ENCODE measurements around the gene TSPAN5. TPM values are rescaled to one million over a fixed set of nuclear protein-coding genes. Genes with fewer than 3 reads are reported as not detected.
A peak's percentile ranks its signal among the peaks of the same experiment; 100 is the strongest.
"Not testable (repeated sequence)": the region's sequence is repeated elsewhere in the genome, so short reads cannot be mapped to it uniquely, and the experiment has no call there.

The TSPAN5 gene
- total RNA-seq (2014; rRNA removed; shearing (Covaris generic)): 27.7 and 32.9 TPM in 2 replicates
- 52.6 and 62.6 TPM in 2 replicates for polyA plus RNA-seq (2015; cell fraction: cytosol; rRNA removed)
- polyA plus RNA-seq (2015; cell fraction: nucleus; rRNA removed): 48.6 and 52.4 TPM in 2 replicates

DNA sequence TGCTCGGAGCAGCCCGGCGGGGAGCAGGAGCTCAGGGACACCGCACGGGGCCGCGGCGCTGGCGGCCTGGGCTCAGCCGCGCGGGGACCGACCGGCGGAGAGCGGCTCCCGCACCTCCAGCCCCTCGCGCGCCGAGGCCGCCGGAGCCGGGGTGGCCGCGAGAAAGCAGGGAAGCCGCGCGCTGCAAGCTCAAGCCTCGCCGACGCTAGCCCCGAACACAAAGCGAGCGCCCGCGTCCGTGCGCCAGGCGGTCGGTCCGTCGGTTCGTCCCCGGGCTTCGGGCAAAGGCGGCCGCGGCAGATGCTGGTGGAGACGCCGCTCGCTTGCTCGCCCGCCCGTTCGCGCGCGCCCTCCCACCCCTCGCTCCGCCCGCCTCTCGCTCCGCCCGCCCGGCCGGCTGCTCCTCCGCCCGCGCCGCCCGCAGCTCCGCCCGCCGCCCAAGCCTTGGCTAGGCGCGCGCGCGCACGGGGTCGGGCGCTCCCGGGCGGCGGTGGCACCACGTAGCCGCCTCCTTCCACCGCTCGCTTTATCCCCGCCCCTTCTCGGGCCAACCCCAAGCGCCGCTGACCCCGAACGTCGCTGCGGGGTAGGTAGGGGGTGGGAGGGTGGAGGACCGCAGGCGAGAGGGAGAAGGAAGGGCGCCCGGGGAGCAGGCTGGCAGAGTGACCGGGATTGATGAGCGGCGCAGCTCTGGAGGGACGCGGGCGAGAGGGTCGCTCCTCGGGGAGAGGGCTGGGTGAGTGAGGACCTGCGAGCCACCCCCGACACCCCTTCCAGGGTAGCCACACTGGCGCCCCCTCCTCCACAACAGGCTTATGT, at the start of gene TSPAN5:
Gene TSPAN5, minus strand, starts transcription at position 325 of the 819 bp plus-strand sequence.
- DNase-seq (ENCODE audit: low read depth): peak; percentile 79

GRCh38 chr4:98706935-98707334, 48.5 kb upstream of the TSPAN5 start:
- no peak for DNase-seq (ENCODE audit: low read depth)

DNA sequence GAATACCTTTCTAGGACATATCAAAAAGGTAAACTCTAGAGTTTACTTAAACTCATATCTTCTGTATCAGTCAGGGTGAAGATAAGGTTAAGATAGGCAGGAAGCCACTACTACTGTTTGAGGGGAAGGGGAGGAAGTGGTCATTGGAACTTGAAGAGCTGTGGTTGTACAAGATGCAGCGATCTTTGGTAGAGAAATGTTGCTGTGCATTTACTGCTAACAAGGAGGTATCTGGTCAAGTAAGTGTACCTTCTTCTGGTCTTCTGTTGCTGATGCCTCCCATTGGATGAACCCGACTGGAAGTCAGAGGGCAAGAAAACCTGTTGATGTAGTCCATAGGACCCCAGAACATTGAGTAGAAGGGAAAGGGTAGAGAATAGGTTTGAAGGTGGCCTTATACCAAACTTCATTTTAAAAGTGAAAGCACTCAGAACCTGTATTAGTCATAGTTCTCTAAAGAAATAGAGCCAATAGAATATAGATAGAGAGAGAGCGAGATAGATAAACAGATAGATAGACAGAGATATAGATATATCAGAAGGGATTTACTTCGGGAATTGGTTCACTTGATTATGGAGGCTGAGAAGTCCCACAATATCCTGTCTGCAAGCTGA, 47.9 kb upstream of the TSPAN5 start:
- DNase-seq (ENCODE audit: low read depth): no peak

DNA sequence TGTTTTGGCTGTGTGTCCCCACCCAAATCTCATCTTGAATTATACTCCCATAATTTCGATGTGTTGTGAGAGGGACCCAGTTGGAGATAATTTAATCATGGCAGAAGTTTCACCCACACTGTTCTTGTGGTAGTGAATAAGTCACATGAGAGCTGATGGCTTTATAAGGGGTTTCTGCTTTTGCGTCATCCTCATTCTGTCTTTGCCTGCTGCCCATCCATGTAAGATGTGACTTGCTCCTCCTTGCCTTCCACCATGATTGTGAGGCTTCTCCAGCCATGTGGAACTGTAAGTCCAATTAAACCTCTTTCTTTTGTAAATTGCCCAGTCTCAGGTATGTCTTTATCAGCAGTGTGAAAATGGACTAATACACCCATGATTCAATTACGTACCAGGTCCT, 47.2 kb upstream of the TSPAN5 start:
- DNase-seq (ENCODE audit: low read depth): not testable (repeated sequence)

DNA sequence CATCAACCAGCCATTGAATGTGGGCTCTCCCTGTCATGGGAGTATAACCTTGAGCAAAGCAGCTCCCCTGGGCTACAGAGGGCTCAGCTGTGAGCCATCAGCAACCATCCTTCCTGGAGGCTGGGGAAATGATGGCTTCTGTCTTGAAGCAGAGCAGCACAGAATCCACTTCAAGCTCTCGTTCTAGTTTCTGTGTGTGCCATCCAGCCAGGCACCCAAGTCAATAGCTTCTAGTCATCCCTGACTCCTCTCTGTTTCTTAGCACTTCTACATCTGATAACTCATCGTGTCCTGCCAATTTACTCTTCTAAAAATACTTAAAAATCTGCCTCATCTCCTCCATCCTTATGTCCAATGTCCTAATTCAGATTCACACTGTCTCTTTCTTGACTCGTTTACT, 42.2 kb upstream of the TSPAN5 start:
- DNase-seq (ENCODE audit: low read depth): no peak

GRCh38 chr4:98694076-98694475, 35.7 kb upstream of the TSPAN5 start:
- no peak for DNase-seq (ENCODE audit: low read depth)

- no peak for DNase-seq (ENCODE audit: low read depth)
These were observed 34.0 kb upstream of the TSPAN5 start for GRCh38 chr4:98692411-98692810.

- DNase-seq (ENCODE audit: low read depth): no peak
These were observed 33.2 kb upstream of the TSPAN5 start for GRCh38 chr4:98691588-98691987.

DNA sequence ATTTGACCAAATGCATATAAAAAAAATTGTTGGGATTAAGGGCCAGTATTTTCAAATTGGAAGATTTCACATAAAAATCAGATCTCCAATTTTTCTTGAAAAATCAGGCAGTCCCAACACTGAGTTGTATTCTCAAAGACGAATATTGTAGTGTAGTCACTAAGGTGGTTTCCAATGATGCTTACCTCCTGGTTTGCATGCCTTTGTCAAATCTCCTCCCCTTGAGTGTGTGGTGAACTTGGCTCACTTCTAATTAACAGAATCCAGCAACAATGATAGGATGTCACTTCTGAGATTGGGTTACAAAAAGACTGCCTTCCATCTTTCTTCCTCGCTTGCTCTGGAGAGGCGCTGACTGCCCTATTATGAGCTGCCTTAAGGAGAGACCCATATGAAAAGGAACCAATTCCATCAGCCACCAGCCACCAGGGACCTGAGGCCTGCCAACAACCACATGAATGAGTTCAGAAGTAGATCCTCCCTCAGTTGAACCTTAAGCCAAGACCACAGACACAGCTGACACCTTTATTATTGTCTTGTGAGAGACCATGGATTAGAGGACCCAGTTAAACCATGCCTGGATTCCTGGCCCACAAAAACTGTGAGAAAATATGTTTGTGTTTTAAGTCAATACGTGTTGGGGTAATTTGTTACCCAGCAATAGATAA, 31.2 kb upstream of the TSPAN5 start:
- no peak for DNase-seq (ENCODE audit: low read depth)

DNA sequence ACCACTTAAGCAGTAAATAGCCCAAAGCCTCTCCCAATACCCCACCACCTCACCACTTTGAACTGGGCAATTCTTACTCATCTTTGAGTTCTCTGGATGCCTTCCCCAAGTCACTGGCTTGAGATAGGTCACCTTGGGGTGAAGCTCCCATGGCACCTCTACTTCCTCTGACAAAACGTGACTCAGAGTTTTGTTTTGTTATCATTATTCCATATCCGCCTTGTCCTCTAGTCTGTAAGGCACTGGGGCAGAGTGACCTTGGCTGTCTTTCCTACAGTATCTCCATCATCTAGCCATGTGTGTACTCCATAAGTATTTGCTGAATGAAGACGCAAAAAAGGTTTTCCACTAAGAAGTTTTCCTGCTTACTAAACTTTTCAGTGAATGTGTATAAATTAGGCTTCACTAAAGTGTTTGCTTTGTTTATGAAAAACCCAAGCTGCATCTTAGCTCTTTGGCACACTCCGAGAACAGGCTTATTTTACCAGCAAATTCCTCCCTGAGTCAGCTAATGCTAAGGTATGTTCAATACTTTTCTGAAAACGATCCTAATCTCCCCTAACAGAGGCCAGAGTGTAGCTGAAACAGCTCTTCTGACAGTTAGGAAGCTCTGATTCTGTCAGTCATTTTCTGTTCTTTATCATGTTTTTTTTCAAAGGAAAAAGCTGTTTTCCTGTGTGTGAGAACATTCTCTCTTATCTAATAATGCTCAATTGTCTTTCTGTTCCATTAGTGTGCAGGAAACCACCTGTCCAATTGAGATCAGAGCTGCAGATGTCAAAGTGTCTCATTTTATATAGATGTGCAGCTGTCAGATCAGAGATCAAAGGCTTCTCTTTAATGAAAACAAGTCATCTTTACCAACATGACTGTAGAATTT, 30.2 kb upstream of the TSPAN5 start:
- peak; percentile 96 for DNase-seq (ENCODE audit: low read depth)

DNA sequence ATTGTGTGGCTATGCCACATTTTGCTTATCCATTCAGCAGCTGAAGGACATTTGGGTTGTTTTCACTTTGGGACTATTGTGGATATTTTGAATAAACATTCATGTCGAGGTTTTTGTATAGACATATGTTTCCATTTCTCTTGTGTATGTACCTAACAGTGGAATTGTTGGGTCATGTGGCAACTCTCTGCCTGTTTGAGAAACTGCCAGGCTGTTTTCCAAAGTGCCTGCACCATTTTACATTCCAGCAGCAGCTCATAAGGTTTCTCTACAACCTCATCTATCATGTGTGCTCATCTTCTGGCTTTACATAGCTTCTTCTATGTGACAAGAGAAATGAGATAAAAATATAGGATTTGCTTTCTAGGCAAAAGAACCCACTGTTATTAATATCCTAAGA, 29.5 kb upstream of the TSPAN5 start:
- DNase-seq (ENCODE audit: low read depth): peak; percentile 8

DNA sequence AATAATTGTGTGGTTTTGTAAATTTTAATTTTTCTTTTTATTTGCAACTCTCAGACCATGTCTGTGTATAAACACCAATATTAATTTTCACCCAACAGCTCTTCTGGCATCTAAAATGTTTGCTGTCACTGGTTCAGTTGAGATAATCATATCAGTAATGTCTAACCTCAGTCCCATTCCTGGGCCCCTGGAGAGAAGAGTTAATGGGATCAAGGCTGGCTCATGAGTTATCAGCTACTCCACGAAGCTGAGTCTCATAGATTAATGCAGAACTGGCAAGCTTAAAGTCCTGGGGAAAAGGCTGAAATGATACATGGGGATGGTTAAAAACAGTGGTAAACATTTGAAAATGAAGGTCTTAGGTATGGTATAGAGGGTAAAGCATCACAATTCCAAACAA, 28.4 kb upstream of the TSPAN5 start:
- DNase-seq (ENCODE audit: low read depth): no peak

DNA sequence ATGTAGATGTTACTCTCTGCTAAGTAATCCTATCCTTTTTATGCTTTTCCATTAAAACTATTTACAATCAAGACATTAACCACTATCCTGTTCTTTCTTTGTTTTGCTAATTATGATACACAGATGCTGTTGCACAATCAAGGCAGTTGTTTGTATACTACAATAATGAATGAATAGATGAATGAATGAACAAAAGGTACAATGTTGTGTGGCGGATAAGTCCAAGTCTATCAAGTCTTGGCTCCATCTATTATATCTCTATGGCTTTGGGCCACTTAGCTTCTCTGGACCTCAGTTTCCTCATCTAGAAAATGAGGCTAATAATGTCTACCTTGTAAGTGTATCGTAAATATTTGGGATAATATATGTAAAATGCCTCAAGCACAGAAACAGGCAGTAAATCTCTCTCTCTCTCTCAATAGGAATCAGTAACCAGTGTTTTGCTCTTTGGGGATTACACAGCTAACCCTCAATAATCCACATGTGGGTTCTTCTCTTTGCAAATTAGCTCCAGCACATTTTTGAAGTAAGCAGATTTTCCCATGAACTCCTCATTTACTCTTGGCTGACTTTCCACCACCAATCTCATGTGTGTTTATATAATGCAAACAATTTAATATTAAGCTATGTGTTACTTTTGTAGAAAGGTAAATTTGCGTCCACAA, 27.8 kb upstream of the TSPAN5 start:
- no peak for DNase-seq (ENCODE audit: low read depth)

DNA sequence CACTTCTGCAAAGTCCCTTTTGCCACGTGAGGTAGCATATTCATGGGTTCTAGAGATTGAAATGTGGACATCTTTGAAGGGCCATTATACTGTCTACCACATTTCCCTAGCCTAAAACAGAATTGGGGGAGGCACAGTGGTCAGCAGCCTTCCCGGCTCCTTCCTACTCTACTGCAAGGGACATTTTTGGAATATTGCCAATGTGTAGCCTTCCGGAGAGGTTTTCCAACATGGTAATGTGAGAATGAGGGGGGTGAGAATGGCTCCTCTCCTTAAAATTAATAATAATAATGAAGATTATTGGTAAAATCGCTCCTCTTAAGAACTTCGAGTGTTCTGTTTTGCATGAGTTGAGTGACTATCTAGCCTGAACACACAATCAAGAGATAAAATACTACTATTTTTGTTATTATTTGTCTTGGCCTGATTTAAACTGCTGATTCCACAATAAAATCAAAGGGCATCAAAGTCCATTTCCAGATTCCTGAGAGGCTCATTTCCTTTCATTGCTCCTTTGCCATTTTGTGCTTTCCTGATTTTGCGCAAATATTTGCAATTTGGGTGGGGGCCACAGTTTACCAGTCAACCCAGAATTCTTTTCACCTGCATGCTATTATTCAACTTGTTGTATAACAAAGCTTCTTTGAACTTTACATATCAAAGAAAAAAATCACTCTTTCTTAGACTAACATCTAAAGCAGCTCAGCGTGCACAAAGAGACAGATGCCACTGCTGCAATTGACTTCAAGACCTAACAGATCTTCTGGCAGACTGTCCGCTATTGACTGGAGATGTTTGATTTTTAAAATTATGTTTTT, 27.0 kb upstream of the TSPAN5 start:
- no peak for DNase-seq (ENCODE audit: low read depth)

- DNase-seq (ENCODE audit: low read depth): peak; percentile 23
These were observed 24.3 kb upstream of the TSPAN5 start for GRCh38 chr4:98682719-98683118.

DNA sequence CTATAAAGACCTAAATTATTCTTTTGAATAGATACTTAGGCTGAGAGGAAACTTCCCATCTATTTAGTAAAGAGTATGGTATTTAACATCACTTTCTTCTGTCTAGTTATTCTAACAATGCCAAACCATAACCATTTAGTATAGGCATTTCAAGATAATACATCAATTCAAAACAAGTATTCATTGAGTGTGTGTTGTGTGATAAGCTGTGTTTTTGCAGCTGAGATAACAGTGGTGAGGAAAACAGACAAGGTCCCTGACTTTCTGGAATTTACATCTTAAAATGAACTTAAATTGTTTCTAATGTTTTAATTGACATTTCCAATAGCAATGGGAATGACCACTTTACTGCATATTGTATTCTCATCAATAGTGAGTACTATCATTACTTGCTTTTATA, 22.4 kb upstream of the TSPAN5 start:
- no peak for DNase-seq (ENCODE audit: low read depth)

- DNase-seq (ENCODE audit: low read depth): no peak
These were observed 21.3 kb upstream of the TSPAN5 start for GRCh38 chr4:98679738-98680137.

GRCh38 chr4:98677799-98678198, 19.4 kb upstream of the TSPAN5 start:
- no peak for DNase-seq (ENCODE audit: low read depth)

- DNase-seq (ENCODE audit: low read depth): no peak
These were observed 16.2 kb upstream of the TSPAN5 start for GRCh38 chr4:98674404-98675173.

All from HT1080 (cell line).